Nephron progenitor cell (in vitro differentiated cells): ENCODE measurements around the gene UTF1.

Experiments used
- DNase-seq: peaks from one replicate; pipeline ENCODE4 v3.0.0; 2021
- H3K27ac Mint-ChIP-seq: 2 replicates; pipeline ENCODE4 v1.8.0; 2021; ENCODE audit warnings: mild to moderate bottlenecking, moderate library complexity, mixed read lengths
- H3K27me3 Mint-ChIP-seq: 2 replicates; pipeline ENCODE4 v1.8.0; 2021; ENCODE audit warnings: mild to moderate bottlenecking, low read depth, mixed read lengths; ENCODE audit not compliant: poor library complexity
- H3K36me3 Mint-ChIP-seq: 2 replicates; pipeline ENCODE4 v1.8.0; 2021; ENCODE audit warnings: low read depth, mixed read lengths
- H3K4me1 Mint-ChIP-seq: 2 replicates; pipeline ENCODE4 v1.8.0; 2021; ENCODE audit warnings: mixed read lengths
- H3K4me3 Mint-ChIP-seq: 2 replicates; pipeline ENCODE4 v1.8.0; 2021; ENCODE audit warnings: mild to moderate bottlenecking, moderate library complexity, mixed read lengths
- H3K9me3 Mint-ChIP-seq: 2 replicates; pipeline ENCODE4 v1.8.0; 2021; ENCODE audit warnings: mild to moderate bottlenecking, moderate library complexity, mixed read lengths
- TF ChIP-seq, protein P1 (sequence below): fragments of 200-600 bp; sonication (generic); IDR thresholded peaks from 2 replicates; pipeline ENCODE4 v1.5.0; 2021; ENCODE audit warnings: antibody characterized with exemption

Gene UTF1

GRCh38 chr10:133205146-133205545 lies 24.9 kb upstream of the UTF1 start:
- no peak overlapping the region for H3K4me3 Mint-ChIP-seq
- no peak for DNase-seq

DNA sequence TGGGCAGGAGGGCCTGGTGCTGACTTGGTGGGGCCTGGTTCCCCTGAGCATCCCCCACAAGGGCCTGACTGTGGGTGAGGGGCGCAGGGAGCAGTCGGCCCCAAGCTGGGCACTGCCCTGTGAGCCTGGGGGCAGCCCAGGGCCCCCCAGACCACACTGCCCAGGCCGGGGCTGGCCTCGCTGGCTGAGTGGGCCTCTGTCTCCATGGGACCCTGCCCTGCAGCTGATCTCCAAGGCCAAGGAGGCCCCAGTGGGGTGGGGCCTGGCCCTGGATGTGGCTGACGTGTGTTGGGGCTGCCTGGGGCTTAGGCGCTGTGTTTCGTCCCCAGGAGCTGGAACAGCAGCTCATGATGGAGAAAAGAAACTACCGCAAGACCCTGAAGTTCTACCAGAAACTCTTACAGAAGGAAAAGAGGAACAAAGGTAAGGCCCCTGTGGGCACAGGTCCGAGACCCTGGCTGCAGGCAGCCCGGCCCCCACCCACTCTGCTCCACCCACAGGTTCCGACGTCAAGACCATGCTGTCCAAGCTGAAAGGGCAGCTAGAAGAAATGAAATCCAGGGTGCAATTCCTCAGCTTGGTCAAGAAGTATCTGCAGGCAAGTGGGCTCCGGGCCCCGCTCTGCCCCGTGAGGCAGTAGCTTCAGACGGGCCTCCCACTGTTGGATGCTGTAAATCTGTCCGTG lies 23.5 kb upstream of the UTF1 start:
- Mint-ChIP-seq H3K9me3 (no peaks in the 10 kb centered on the region), H3K4me1 (peaks cover 27% of the 10 kb centered on the region), H3K36me3 (no peaks in the 10 kb centered on the region), H3K4me3 (no peak overlapping the region), H3K27ac (no peak overlapping the region), H3K27me3 (no peaks in the 10 kb centered on the region)
- no peak for DNase-seq
- TF ChIP-seq, protein P1, sequence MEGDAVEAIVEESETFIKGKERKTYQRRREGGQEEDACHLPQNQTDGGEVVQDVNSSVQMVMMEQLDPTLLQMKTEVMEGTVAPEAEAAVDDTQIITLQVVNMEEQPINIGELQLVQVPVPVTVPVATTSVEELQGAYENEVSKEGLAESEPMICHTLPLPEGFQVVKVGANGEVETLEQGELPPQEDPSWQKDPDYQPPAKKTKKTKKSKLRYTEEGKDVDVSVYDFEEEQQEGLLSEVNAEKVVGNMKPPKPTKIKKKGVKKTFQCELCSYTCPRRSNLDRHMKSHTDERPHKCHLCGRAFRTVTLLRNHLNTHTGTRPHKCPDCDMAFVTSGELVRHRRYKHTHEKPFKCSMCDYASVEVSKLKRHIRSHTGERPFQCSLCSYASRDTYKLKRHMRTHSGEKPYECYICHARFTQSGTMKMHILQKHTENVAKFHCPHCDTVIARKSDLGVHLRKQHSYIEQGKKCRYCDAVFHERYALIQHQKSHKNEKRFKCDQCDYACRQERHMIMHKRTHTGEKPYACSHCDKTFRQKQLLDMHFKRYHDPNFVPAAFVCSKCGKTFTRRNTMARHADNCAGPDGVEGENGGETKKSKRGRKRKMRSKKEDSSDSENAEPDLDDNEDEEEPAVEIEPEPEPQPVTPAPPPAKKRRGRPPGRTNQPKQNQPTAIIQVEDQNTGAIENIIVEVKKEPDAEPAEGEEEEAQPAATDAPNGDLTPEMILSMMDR = no peak

More at GRCh38 chr10:133205146-133205545, 24.9 kb upstream of the UTF1 start:
- TF ChIP-seq, protein P1 = no peak
- Mint-ChIP-seq H3K9me3 (no peaks in the 10 kb centered on the region), H3K27me3 (no peaks in the 10 kb centered on the region), H3K27ac (no peak overlapping the region), H3K36me3 (no peaks in the 10 kb centered on the region), H3K4me1 (peaks cover 26% of the 10 kb centered on the region)

GRCh38 chr10:133207041-133207600 lies 22.9 kb upstream of the UTF1 start:
- TF ChIP-seq, protein P1 = no peak
- Mint-ChIP-seq H3K36me3 (no peaks in the 10 kb centered on the region), H3K9me3 (no peaks in the 10 kb centered on the region), H3K4me3 (no peak overlapping the region), H3K27ac (no peak overlapping the region), H3K4me1 (peaks cover 29% of the 10 kb centered on the region), H3K27me3 (no peaks in the 10 kb centered on the region)
- no peak for DNase-seq

- Mint-ChIP-seq H3K27ac (no peak overlapping the region), H3K36me3 (no peaks in the 10 kb centered on the region), H3K27me3 (no peaks in the 10 kb centered on the region), H3K4me1 (peaks cover 30% of the 10 kb centered on the region), H3K9me3 (no peaks in the 10 kb centered on the region), H3K4me3 (no peak overlapping the region)
- DNase-seq = no peak
- TF ChIP-seq, protein P1 = no peak
Measured at GRCh38 chr10:133207627-133208026, 22.4 kb upstream of the UTF1 start.

GRCh38 chr10:133208466-133208865 lies 21.6 kb upstream of the UTF1 start:
- H3K27ac Mint-ChIP-seq = no peak overlapping the region
- H3K36me3 Mint-ChIP-seq = no peaks in the 10 kb centered on the region
- peaks cover 28% of the 10 kb centered on the region for H3K4me1 Mint-ChIP-seq
- H3K9me3 Mint-ChIP-seq = no peaks in the 10 kb centered on the region
- H3K4me3 Mint-ChIP-seq = no peak overlapping the region
- no peaks in the 10 kb centered on the region for H3K27me3 Mint-ChIP-seq
- no peak for DNase-seq
- TF ChIP-seq, protein P1 = no peak

DNA sequence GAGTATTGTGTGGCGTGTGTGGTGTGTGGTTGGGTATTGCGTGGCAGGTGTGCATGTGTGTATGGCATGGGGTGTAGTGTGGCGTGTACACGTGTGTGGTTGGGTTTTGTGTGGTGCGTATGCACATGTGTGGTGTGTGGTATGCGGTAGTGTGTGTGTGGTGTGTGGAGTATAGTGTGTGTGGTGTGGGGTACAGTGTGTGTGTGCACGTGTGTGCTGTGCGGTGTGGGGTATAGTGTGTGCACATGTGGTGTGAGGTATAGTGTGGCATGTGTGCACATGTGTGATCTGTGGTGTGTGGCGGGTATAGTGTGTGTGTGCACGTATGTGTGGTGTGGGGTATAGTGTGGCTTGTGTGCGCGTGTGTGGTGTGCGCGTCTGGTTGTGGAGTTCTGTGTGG lies 20.9 kb upstream of the UTF1 start:
- Mint-ChIP-seq H3K4me3 (no peak overlapping the region), H3K9me3 (no peaks in the 10 kb centered on the region), H3K36me3 (no peaks in the 10 kb centered on the region), H3K27ac (no peak overlapping the region), H3K4me1 (peaks cover 21% of the 10 kb centered on the region), H3K27me3 (no peaks in the 10 kb centered on the region)
- TF ChIP-seq, protein P1 = no peak
- no peak for DNase-seq
